ENCODE results near the gene PLCL2.

- TF ChIP-seq CTCF (conservative IDR thresholded peaks at IDR 0.05; ENCODE audit: low read depth, low read length) (no peak), EZH2 (IDR thresholded peaks at IDR 0.05; ENCODE audit: borderline replicate concordance, low read depth, low read length, poor library complexity, severe bottlenecking) (no peak)
These were observed 195.2 kb downstream of the PLCL2 start for GRCh38 chr3:17079933-17080332.
